HepG2 (cell line): ENCODE data around the gene YIPF3. TPM values are rescaled to one million over a fixed set of nuclear protein-coding genes. Genes with fewer than 3 reads are reported as not detected.

ENCODE experiments used
- ADNP ChIP-seq: sonication (generic); formaldehyde crosslinking; IDR thresholded peaks from 2 replicates; pipeline ENCODE4 v1.4.0; 2020; ENCODE audit warnings: missing genetic modification reagents
- ATF4 ChIP-seq, 2 experiments: fragments of 450-650 bp in 1 of 2; sonication (generic) in 1 of 2; formaldehyde crosslinking; IDR thresholded peaks; 2 replicates each; pipeline versions ENCODE4 v1.5.0 to v1.8.0; 2020 to 2022; ENCODE audit warnings: mild to moderate bottlenecking in 1 of 2, missing genetic modification reagents in 1 of 2
- FOXA1 ChIP-seq, 2 experiments: fragments of 450-650 bp in 1 of 2; sonication (generic) in 1 of 2; formaldehyde crosslinking in 1 of 2; IDR thresholded peaks; 2 replicates each; pipeline versions ENCODE4 v1.4.0 to v1.6.1; 2016 to 2020; ENCODE audit warnings: missing genetic modification reagents in 1 of 2
- MATR3 ChIP-seq: sonication (generic); formaldehyde crosslinking; IDR thresholded peaks from 2 replicates; pipeline ENCODE4 v1.4.0; 2020; ENCODE audit warnings: missing genetic modification reagents
- PHF21A ChIP-seq: sonication (generic); formaldehyde crosslinking; IDR thresholded peaks from 2 replicates; pipeline ENCODE4 v1.5.0; 2020; ENCODE audit warnings: mild to moderate bottlenecking, missing genetic modification reagents
- POLR2AphosphoS2 ChIP-seq: IDR thresholded peaks from 2 replicates; pipeline ENCODE4 v1.6.1; 2011; ENCODE audit warnings: low read depth, low read length, improper control_type of control experiment
- RBM39 ChIP-seq: fragments of 200-400 bp; formaldehyde crosslinking; IDR thresholded peaks from one replicate; pipeline ENCODE4 v1.6.1; 2018; ENCODE audit warnings: antibody characterized with exemption, mild to moderate bottlenecking, low read depth, low read length; ENCODE audit not compliant: poor library complexity, severe bottlenecking
- SP5 ChIP-seq: IDR thresholded peaks from 2 replicates; pipeline ENCODE4 v1.6.1; 2016; ENCODE audit warnings: low read depth, borderline replicate concordance
- SRSF1 ChIP-seq: fragments of 200-400 bp; formaldehyde crosslinking; optimal IDR thresholded peaks from 2 replicates; pipeline ENCODE3; 2017; ENCODE audit warnings: mild to moderate bottlenecking, low read depth, low read length, moderate library complexity
- WIZ ChIP-seq: sonication (generic); formaldehyde crosslinking; IDR thresholded peaks from 2 replicates; pipeline ENCODE4 v1.5.1; 2020; ENCODE audit warnings: mild to moderate bottlenecking, missing genetic modification reagents
- ZFP41 ChIP-seq: sonication (generic); formaldehyde crosslinking; IDR thresholded peaks from 2 replicates; pipeline ENCODE4 v1.4.0; 2020; ENCODE audit warnings: mild to moderate bottlenecking, missing genetic modification reagents, borderline replicate concordance
- ZFY ChIP-seq: sonication (generic); formaldehyde crosslinking; IDR thresholded peaks from 2 replicates; pipeline ENCODE4 v1.4.0; 2020; ENCODE audit warnings: missing genetic modification reagents
- ZKSCAN8 ChIP-seq: IDR thresholded peaks from 2 replicates; pipeline ENCODE4 v1.6.1; 2016; ENCODE audit warnings: borderline replicate concordance, missing genetic modification reagents, missing compliant biosample characterization
- ZNF557 ChIP-seq: sonication (generic); formaldehyde crosslinking; IDR thresholded peaks from 2 replicates; pipeline ENCODE4 v1.4.0; 2020; ENCODE audit warnings: missing genetic modification reagents
- ZNF558 ChIP-seq: sonication (generic); formaldehyde crosslinking; IDR thresholded peaks from 2 replicates; pipeline ENCODE4 v1.9.0; 2022; ENCODE audit warnings: mild to moderate bottlenecking, missing genetic modification reagents, borderline replicate concordance
- ZNF704 ChIP-seq: sonication (generic); formaldehyde crosslinking; IDR thresholded peaks from 2 replicates; pipeline ENCODE4 v1.8.1; 2023; ENCODE audit warnings: mild to moderate bottlenecking, inconsistent platforms, moderate library complexity, missing genetic modification reagents, borderline replicate concordance
- ZNF792 ChIP-seq: IDR thresholded peaks from 2 replicates; pipeline ENCODE4 v1.6.1; 2016
- polyA plus RNA-seq, 8 experiments: library from polyadenylated mRNA; depleted of rRNA in 3 of 8; stranded (reverse) in 7 of 8; unstranded in 1 of 8; fragments of >200 nt; fragmentation: Illumina TruSeq in 4 of 8; extraction: Trizol in 4 of 8; gene quantifications; 2 replicates each; pipeline versions ENCODE4 v1.2.1 to v1.2.3, GENCODE V29; 2011 to 2016; ENCODE audit warnings: low read depth in 4 of 8, missing spikeins in 1 of 8, mixed read lengths in 1 of 8; ENCODE audit not compliant: insufficient read depth in 1 of 8
- total RNA-seq, 5 experiments: library from RNA; depleted of rRNA; stranded (reverse); fragments of >200 nt; fragmentation: Illumina TruSeq; extraction: Trizol; gene quantifications; 2 replicates each; pipeline ENCODE4 v1.2.3, GENCODE V29; 2016; ENCODE audit warnings: low read depth in 1 of 5
- TF ChIP-seq, protein P1 (sequence below): sonication (generic); formaldehyde crosslinking; IDR thresholded peaks from 2 replicates; pipeline ENCODE4 v1.4.0; 2020; ENCODE audit warnings: missing genetic modification reagents
- TF ChIP-seq, protein P2 (sequence below): sonication (generic); formaldehyde crosslinking; IDR thresholded peaks from 2 replicates; pipeline ENCODE4 v1.4.0; 2020; ENCODE audit warnings: missing genetic modification reagents
- TF ChIP-seq, protein P3 (sequence below): sonication (generic); formaldehyde crosslinking; IDR thresholded peaks from 2 replicates; pipeline ENCODE4 v1.5.0; 2020; ENCODE audit warnings: missing genetic modification reagents

Gene YIPF3
- total and polyA plus RNA-seq, 2 of the 13 experiments (the other 11 are each of a cell fraction or from before 2014, with no cell fraction given): 107 to 206 TPM

- TF ChIP-seq MATR3 (no peak), SP5 (CRISPR knock-in tag) (peak; percentile 63; the same call in 1 of the 2 replicates), ZNF558 (CRISPR knock-in tag) (no peak), ZFP41 (CRISPR knock-in tag) (no peak), ZNF704 (CRISPR knock-in tag) (peak; percentile 56; the same call in 1 of the 2 replicates), ZNF557 (CRISPR knock-in tag) (no peak), RBM39 (peak; percentile 56), WIZ (CRISPR knock-in tag) (no peak), ADNP (CRISPR knock-in tag) (0 out of 2 replicates have a peak, but pooled peaks have one; percentile 18), FOXA1 (IDR thresholded peaks at IDR 0.05) (no peak), FOXA1 (CRISPR knock-in tag; IDR thresholded peaks at IDR 0.05) (no peak), ZFY (CRISPR knock-in tag) (peak; percentile 80), POLR2AphosphoS2 (0 out of 2 replicates have a peak, but pooled peaks have one; percentile 63), ZKSCAN8 (CRISPR knock-in tag) (no peak), ZNF792 (no peak), ATF4 (CRISPR knock-in tag; IDR thresholded peaks at IDR 0.05) (peak in 1 of 2 experiments; percentile 67; a peak in 2 of 4 replicates), SRSF1 (no peak), PHF21A (0 out of 2 replicates have a peak, but pooled peaks have one; percentile 45)
- TF ChIP-seq, protein P1, sequence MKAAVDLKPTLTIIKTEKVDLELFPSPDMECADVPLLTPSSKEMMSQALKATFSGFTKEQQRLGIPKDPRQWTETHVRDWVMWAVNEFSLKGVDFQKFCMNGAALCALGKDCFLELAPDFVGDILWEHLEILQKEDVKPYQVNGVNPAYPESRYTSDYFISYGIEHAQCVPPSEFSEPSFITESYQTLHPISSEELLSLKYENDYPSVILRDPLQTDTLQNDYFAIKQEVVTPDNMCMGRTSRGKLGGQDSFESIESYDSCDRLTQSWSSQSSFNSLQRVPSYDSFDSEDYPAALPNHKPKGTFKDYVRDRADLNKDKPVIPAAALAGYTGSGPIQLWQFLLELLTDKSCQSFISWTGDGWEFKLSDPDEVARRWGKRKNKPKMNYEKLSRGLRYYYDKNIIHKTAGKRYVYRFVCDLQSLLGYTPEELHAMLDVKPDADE: no peak
- TF ChIP-seq, protein P2, sequence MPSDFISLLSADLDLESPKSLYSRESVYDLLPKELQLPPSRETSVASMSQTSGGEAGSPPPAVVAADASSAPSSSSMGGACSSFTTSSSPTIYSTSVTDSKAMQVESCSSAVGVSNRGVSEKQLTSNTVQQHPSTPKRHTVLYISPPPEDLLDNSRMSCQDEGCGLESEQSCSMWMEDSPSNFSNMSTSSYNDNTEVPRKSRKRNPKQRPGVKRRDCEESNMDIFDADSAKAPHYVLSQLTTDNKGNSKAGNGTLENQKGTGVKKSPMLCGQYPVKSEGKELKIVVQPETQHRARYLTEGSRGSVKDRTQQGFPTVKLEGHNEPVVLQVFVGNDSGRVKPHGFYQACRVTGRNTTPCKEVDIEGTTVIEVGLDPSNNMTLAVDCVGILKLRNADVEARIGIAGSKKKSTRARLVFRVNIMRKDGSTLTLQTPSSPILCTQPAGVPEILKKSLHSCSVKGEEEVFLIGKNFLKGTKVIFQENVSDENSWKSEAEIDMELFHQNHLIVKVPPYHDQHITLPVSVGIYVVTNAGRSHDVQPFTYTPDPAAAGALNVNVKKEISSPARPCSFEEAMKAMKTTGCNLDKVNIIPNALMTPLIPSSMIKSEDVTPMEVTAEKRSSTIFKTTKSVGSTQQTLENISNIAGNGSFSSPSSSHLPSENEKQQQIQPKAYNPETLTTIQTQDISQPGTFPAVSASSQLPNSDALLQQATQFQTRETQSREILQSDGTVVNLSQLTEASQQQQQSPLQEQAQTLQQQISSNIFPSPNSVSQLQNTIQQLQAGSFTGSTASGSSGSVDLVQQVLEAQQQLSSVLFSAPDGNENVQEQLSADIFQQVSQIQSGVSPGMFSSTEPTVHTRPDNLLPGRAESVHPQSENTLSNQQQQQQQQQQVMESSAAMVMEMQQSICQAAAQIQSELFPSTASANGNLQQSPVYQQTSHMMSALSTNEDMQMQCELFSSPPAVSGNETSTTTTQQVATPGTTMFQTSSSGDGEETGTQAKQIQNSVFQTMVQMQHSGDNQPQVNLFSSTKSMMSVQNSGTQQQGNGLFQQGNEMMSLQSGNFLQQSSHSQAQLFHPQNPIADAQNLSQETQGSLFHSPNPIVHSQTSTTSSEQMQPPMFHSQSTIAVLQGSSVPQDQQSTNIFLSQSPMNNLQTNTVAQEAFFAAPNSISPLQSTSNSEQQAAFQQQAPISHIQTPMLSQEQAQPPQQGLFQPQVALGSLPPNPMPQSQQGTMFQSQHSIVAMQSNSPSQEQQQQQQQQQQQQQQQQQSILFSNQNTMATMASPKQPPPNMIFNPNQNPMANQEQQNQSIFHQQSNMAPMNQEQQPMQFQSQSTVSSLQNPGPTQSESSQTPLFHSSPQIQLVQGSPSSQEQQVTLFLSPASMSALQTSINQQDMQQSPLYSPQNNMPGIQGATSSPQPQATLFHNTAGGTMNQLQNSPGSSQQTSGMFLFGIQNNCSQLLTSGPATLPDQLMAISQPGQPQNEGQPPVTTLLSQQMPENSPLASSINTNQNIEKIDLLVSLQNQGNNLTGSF (CRISPR knock-in tag): no peak
- TF ChIP-seq, protein P3, sequence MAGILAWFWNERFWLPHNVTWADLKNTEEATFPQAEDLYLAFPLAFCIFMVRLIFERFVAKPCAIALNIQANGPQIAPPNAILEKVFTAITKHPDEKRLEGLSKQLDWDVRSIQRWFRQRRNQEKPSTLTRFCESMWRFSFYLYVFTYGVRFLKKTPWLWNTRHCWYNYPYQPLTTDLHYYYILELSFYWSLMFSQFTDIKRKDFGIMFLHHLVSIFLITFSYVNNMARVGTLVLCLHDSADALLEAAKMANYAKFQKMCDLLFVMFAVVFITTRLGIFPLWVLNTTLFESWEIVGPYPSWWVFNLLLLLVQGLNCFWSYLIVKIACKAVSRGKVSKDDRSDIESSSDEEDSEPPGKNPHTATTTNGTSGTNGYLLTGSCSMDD (CRISPR knock-in tag): no peak
Observed at GRCh38 chr6:43477235-43478007, 39.3 kb downstream of the YIPF3 start, which contains the start of gene TJAP1 (continued).
